DOHH2 (cell line): ENCODE results near the gene TXK.

Experiments
- H3F3A ChIP-seq: fragments of 200-600 bp; sonication (generic), shearing (Covaris generic); 2 replicates; pipeline ENCODE4 v1.6.0; 2016; ENCODE audit warnings: antibody characterized with exemption, mild to moderate bottlenecking; ENCODE audit not compliant: control insufficient read depth, insufficient read depth
- H3K27ac ChIP-seq: fragments of 200-600 bp; sonication (generic); 2 replicates; pipeline ENCODE4 v1.5.1; 2014; ENCODE audit warnings: low read depth, mild to moderate bottlenecking, low read length, moderate library complexity
- H3K27me3 ChIP-seq: fragments of 200-600 bp; sonication (generic); 2 replicates; pipeline ENCODE4 v1.6.1; 2014; ENCODE audit warnings: mild to moderate bottlenecking, low read length, mixed read lengths; ENCODE audit not compliant: control insufficient read depth
- H3K36me3 ChIP-seq: fragments of 200-600 bp; sonication (generic); 2 replicates; pipeline ENCODE4 v1.6.1; 2014; ENCODE audit warnings: mild to moderate bottlenecking, low read length, moderate library complexity, mixed read lengths; ENCODE audit not compliant: control insufficient read depth
- H3K4me1 ChIP-seq: fragments of 200-600 bp; sonication (generic); 2 replicates; pipeline ENCODE4 v1.6.1; 2014; ENCODE audit warnings: mild to moderate bottlenecking, low read length, mixed read lengths; ENCODE audit not compliant: control insufficient read depth
- H3K4me2 ChIP-seq: fragments of 200-600 bp; sonication (generic); 2 replicates; pipeline ENCODE4 v1.6.0; 2014; ENCODE audit warnings: mild to moderate bottlenecking, low read length, moderate library complexity
- H3K4me3 ChIP-seq: fragments of 200-600 bp; sonication (generic); 2 replicates; pipeline ENCODE4 v1.5.1; 2014; ENCODE audit warnings: mild to moderate bottlenecking, low read length, mixed read lengths
- H3K79me2 ChIP-seq: fragments of 200-600 bp; sonication (generic); 2 replicates; pipeline ENCODE4 v1.6.1; 2014; ENCODE audit warnings: mild to moderate bottlenecking, low read length, mixed read lengths; ENCODE audit not compliant: control insufficient read depth
- H3K9me2 ChIP-seq: fragments of 200-600 bp; sonication (generic); replicated peaks from 2 replicates; pipeline ENCODE4 v1.6.1; 2014; ENCODE audit warnings: mild to moderate bottlenecking, low read length, mixed read lengths; ENCODE audit not compliant: control insufficient read depth
- H3K9me3 ChIP-seq: fragments of 200-600 bp; sonication (generic); 2 replicates; pipeline ENCODE4 v1.6.1; 2014; ENCODE audit warnings: antibody characterized with exemption, low read length, mixed read lengths; ENCODE audit not compliant: control insufficient read depth, insufficient read depth
- H4K20me1 ChIP-seq: fragments of 200-600 bp; sonication (generic); 2 replicates; pipeline ENCODE4 v1.6.0; 2014; ENCODE audit warnings: low read depth, mild to moderate bottlenecking, antibody characterized with exemption, low read length, moderate library complexity; ENCODE audit not compliant: control insufficient read depth, insufficient read depth
- EZH2phosphoT487 ChIP-seq: fragments of 200-600 bp; sonication (generic); IDR thresholded peaks from 2 replicates; pipeline ENCODE4 v1.6.1; 2017; ENCODE audit warnings: borderline replicate concordance, mild to moderate bottlenecking, antibody characterized with exemption, low read length, moderate library complexity, mixed read lengths
- TF ChIP-seq, protein P1 (sequence below): fragments of 200-600 bp; sonication (generic); IDR thresholded peaks from one replicate; pipeline ENCODE4 v1.5.1; 2014; ENCODE audit warnings: antibody characterized with exemption, mild to moderate bottlenecking, low read depth, low read length; ENCODE audit not compliant: poor library complexity, severe bottlenecking

Gene TXK

GRCh38 chr4:48079972-48080391, 54.1 kb downstream of the TXK start:
- Histone ChIP-seq H3F3A (no peaks in the 10 kb centered on the region), H3K4me2 (no peak overlapping the region), H3K27me3 (no peaks in the 10 kb centered on the region), H3K9me2 (no peaks in the 10 kb centered on the region), H3K4me3 (no peak overlapping the region), H3K9me3 (no peaks in the 10 kb centered on the region), H3K36me3 (no peaks in the 10 kb centered on the region), H3K27ac (no peak overlapping the region), H4K20me1 (no peaks in the 10 kb centered on the region), H3K4me1 (no peaks in the 10 kb centered on the region), H3K79me2 (no peaks in the 10 kb centered on the region)
- no peak for TF ChIP-seq EZH2phosphoT487
- TF ChIP-seq, protein P1, sequence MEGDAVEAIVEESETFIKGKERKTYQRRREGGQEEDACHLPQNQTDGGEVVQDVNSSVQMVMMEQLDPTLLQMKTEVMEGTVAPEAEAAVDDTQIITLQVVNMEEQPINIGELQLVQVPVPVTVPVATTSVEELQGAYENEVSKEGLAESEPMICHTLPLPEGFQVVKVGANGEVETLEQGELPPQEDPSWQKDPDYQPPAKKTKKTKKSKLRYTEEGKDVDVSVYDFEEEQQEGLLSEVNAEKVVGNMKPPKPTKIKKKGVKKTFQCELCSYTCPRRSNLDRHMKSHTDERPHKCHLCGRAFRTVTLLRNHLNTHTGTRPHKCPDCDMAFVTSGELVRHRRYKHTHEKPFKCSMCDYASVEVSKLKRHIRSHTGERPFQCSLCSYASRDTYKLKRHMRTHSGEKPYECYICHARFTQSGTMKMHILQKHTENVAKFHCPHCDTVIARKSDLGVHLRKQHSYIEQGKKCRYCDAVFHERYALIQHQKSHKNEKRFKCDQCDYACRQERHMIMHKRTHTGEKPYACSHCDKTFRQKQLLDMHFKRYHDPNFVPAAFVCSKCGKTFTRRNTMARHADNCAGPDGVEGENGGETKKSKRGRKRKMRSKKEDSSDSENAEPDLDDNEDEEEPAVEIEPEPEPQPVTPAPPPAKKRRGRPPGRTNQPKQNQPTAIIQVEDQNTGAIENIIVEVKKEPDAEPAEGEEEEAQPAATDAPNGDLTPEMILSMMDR = no peak

DNA sequence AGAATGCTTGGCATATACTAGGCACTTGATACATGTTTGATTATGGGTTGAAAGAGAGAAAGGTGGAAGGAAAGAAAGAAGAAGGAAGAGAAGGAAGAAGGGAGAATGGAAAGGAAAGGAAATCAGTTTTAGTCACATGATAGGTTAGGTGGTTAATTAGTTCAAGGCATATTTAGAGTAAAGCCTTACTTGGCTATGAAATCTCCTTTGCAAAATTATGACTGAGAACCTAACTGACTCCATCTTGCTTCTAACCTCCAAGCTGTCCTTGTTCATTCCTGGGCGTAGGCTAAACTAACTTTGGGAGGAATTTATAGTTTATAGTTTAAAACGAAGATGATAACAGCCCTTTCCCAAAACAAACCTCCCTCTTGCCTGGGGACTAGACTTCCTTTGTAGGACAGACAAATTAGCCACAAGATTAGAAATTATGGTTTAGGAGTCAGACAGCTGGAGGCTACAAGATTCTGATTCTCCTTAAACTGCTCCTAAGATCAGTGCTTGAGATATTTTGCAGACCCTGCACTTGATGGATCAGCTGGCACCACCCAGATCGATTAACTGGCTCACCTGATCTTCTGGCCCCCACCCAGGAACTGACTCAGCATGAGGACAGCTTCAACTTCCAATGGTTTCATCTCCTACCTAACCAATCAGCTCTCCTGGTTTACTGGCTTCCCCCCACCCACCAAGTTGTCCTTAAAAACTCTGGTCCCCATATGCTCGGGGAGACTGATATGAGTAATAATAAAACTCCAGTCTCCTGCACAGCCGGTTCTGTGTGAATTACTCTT, 55.0 kb downstream of the TXK start:
- no peak overlapping the region for H3K4me3 ChIP-seq
- no peaks in the 10 kb centered on the region for H3K9me3 ChIP-seq
- H3K9me2 ChIP-seq = no peaks in the 10 kb centered on the region
- no peaks in the 10 kb centered on the region for H3K36me3 ChIP-seq
- no peaks in the 10 kb centered on the region for H3K4me1 ChIP-seq
- no peaks in the 10 kb centered on the region for H4K20me1 ChIP-seq
- H3K79me2 ChIP-seq = no peaks in the 10 kb centered on the region
- no peak overlapping the region for H3K4me2 ChIP-seq
- H3K27me3 ChIP-seq = no peaks in the 10 kb centered on the region
- H3F3A ChIP-seq = no peaks in the 10 kb centered on the region
- no peak for TF ChIP-seq EZH2phosphoT487
- TF ChIP-seq, protein P1 = no peak
- no peak overlapping the region for H3K27ac ChIP-seq

- Histone ChIP-seq H3F3A (no peaks in the 10 kb centered on the region), H3K27me3 (no peaks in the 10 kb centered on the region), H3K4me1 (no peaks in the 10 kb centered on the region), H3K36me3 (no peaks in the 10 kb centered on the region), H3K79me2 (no peaks in the 10 kb centered on the region), H3K27ac (no peak overlapping the region), H3K9me3 (no peaks in the 10 kb centered on the region), H3K4me3 (no peak overlapping the region), H3K9me2 (no peaks in the 10 kb centered on the region), H3K4me2 (no peak overlapping the region), H4K20me1 (no peaks in the 10 kb centered on the region)
- TF ChIP-seq EZH2phosphoT487 = no peak
- TF ChIP-seq, protein P1 = no peak
Observed at GRCh38 chr4:48078425-48078824, 55.6 kb downstream of the TXK start.
